NB4 (cell line): ENCODE data around the gene MGAT5B.

Experiments used
- CTCF ChIP-seq: IDR thresholded peaks from one replicate; pipeline ENCODE4 v1.5.1; 2012; ENCODE audit warnings: low read depth, low read length
- MYC ChIP-seq: IDR thresholded peaks from 2 replicates; pipeline ENCODE4 v1.6.1; 2011; ENCODE audit warnings: low read depth, low read length
- TF ChIP-seq, protein P1 (sequence below): IDR thresholded peaks from 2 replicates; pipeline ENCODE4 v1.6.1; 2011; ENCODE audit warnings: low read depth, low read length

DNA sequence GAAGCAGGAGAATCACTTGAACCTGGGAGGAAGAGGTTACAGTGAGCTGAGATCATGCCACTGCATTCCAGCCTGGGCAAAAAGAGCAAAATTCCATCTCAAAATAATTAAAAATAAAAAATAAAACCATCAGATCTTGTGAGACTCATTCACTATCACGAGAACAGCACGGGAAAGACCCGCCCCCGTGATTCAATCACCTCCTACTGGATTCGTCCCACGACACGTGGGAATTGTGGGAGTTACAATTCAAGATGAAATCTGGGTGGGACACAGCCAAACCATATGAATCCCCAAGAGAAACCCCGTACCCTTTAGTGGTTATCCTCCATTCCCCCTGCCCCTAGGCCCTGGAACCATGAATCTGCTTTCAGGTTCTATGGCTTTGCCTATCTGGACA is 15.4 kb upstream of the MGAT5B start:
- TF ChIP-seq CTCF (no peak), MYC (no peak)
- TF ChIP-seq, protein P1, sequence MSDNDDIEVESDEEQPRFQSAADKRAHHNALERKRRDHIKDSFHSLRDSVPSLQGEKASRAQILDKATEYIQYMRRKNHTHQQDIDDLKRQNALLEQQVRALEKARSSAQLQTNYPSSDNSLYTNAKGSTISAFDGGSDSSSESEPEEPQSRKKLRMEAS: no peak
